Measurements from ENCODE around the gene MRGPRG.

The MRGPRG gene

DNA sequence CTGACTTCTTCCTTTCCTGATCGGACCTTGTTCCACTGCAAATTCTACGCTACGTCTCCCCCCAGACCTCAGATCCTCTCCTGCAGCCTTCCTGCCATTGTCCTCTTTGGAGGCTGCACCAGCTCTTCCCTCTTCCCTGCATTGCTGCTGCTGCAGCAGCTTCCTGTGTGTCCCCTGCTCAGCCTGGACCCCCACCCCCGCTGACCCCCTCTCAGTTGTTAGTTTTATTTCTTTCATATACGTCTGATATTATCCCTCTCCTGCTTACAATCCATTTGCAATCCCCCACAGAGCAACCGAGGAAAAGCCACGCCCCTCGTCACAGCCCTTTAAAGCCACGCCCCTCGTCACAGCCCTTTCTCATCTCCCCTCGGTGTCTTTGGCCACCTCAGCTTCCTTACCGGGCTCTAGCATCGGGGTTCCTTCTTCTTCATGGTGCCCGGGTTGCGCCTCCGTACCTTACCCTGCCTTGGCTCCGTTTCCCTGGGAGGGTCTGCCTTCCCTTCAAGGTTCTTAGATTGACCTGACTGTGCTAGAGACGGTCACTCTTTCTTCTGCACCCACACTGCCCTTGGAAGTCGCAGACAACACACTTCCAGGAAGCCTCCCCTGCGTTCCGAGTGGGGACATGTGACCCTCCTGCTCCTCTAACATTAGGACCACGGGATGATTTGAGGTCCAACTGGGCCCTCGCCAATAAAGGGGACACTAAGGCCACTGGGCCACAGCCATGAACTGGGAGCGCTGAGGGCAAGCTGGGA, 4.8 kb downstream of the MRGPRG start:
- in situ Hi-C loops (cut with MboI; ENCODE audit: low pct_unique_long_range_greater_than_20kb, low sequenced_read_pairs): no loop called here

GRCh38 chr11:3208272-3208671, 10.3 kb downstream of the MRGPRG start:
- DNase-seq: no peak
- in situ Hi-C loops (cut with MboI; ENCODE audit: low pct_unique_long_range_greater_than_20kb, low sequenced_read_pairs): no loop called here

More for the DNA sequence above, 4.8 kb downstream of the MRGPRG start:
- DNase-seq: no peak

DNA sequence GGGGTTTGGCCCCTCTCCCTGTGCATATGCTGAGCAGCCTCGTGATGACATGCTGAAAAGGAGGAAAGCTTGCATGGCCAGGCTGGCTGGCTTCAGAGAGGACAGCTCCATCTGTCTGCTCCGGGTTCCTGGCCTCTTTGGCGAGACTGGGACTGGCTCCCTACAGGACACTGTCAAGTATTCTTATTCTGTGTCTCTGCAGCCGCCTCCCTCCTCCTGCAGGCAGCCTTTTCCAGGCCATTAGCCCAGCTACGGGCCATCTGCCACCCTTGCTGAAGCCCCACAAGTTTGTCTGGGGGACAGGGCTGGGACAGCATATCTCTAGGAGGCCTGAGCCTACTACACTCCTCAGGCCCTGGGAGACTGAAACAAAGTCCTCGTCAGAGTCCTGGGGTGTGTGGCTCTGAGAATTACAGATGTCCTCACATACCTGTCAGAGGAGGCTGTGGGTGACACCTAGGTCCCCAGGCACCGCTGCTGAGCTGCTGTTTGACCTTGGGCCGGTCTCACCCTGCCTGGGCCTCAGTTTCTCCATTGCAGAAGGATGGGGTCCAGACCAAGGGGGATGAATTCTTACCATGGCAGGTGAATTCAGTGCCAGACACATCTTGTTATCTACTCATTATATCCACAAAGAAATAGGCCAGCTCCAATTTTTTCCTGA, 11.0 kb downstream of the MRGPRG start:
- in situ Hi-C loops (cut with MboI; ENCODE audit: low pct_unique_long_range_greater_than_20kb, low sequenced_read_pairs): no loop called here
- DNase-seq: no peak

DNA sequence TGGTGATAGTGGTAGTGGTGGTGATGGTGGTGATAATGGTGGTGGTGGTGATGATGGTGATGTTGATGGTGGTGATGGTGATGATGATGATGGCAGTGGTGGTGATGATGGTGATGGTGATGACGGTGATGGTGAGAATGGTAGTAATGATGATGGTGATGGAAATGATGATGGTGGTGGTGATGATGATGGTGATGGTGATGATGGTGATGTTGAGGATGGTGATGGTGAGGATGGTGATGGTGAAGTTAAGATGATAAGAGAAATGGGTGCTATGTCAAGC, 11.8 kb downstream of the MRGPRG start:
- in situ Hi-C loops (cut with MboI; ENCODE audit: low pct_unique_long_range_greater_than_20kb, low sequenced_read_pairs): no loop called here
- no peak for DNase-seq

DNA sequence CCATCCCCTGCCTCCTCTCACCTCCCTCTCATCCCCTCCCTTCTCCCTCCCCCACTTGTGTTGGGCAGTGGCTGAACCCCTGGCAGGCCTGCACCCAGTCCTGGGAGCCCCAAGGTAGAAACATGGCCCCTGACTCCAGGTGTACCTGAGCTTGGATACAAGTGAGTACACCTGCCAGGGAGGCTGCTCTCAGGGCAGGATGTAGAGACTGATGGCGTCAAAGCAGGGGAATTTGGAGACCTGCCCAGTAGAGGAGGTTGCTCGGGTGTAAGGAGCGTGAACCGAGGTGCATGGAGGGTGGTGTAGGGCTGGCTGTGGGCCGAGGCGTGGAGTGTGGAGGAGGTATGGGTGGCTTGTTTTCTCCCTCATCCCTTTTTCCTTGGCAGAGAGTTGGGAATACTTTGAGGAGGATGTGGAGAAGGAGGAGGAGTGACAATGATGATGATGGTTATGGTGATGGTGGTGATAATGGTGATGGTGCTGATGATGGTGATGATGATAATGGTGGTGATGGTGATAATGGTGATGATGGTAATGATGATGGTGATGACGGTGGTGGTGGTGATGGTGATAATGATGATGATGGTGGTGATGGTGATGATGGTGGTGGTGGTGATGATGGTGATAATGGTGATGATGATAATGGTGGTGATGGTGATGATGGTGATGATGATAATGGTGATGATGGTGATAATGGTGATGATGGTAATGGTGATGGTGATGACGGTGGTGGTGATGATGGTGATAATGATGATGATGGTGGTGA, 12.3 kb downstream of the MRGPRG start:
- no peak for DNase-seq
- in situ Hi-C loops (cut with MboI; ENCODE audit: low pct_unique_long_range_greater_than_20kb, low sequenced_read_pairs): no loop called here

DNA sequence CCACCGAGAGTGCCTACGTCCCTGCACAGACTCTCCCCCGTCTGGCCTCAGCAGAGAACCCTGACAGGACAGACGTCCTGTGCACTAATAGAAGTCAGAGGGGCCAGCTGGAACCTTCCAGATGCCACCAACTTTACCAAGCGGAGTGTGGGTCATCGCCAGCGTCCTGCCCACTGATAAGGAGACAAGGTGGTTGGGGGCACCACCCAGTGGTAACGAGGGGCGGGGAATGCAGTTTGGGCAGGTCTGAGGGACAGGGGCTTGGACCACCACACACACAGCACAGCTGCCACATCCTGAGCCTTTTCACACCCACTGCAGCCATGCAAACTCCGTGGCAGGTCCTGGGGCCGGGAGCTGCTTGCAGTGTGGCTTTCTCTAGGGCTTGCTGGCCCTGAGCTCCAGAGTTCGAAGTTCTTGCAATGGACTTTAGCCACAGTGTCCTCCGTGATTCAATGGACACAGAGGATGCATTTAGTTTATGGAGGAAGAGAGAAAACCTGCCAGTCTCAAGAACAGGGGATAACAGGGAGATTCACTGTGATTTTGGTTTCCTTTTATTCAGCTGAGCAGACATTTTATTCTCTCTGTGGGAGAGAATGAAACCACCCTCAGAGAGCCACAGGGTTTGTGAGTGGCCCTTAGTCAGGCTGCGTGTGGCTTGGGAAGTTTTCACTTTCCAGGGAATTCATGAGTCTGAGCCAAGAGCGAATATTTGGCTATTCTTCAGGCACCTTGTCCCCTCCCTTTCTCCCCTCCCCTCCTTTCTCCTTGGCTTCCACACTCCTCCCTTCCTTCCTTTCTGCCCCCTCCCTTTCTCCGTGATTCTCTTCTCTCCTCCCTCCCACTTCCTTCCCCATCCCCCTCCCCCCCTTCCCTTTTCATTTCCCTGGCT, 13.1 kb downstream of the MRGPRG start:
- DNase-seq: no peak
- in situ Hi-C loops (cut with MboI; ENCODE audit: low pct_unique_long_range_greater_than_20kb, low sequenced_read_pairs): no loop called here

DNA sequence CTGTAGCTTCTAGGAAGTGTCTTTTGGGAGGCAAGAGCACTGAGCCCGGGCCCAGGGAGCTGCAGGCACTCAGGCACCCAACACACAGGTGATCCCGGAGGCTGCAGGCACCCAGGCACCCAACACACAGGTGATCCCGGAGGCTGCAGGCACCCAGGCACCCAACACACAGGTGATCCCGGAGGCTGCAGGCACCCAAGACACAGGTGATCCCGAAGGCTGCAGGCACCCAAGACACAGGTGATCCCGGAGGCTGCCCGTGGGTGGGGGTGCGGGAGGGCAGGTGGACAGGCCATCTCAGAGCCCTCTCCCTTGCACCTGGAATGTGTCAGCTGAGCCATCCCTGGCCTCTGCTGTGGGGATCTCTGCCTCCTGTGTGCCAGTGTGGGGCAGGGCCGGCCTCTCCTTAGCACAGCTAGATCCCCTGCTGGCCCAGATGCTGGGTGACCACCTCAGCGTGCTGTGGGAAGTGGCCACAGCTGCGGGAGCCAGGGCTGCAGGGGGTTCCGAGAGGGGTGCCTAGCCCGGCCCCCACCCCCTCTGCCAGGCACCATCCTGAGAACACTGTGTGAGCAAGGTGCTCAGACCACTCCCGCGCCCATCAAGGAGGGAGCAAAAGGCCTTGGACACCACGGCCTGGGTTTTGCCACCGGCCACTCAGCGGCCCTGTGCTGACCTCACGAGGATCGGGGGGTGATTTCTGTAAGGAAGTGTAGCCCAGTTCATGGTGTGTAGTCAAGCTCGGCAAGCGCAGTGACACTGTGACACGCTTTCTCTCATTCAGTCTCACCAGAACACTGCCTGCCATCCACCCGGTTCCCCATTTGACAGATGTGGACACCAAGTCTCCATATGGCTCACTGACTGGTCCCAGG, 14.2 kb downstream of the MRGPRG start:
- DNase-seq: no peak
- in situ Hi-C loops (cut with MboI; ENCODE audit: low pct_unique_long_range_greater_than_20kb, low sequenced_read_pairs): no loop called here

DNA sequence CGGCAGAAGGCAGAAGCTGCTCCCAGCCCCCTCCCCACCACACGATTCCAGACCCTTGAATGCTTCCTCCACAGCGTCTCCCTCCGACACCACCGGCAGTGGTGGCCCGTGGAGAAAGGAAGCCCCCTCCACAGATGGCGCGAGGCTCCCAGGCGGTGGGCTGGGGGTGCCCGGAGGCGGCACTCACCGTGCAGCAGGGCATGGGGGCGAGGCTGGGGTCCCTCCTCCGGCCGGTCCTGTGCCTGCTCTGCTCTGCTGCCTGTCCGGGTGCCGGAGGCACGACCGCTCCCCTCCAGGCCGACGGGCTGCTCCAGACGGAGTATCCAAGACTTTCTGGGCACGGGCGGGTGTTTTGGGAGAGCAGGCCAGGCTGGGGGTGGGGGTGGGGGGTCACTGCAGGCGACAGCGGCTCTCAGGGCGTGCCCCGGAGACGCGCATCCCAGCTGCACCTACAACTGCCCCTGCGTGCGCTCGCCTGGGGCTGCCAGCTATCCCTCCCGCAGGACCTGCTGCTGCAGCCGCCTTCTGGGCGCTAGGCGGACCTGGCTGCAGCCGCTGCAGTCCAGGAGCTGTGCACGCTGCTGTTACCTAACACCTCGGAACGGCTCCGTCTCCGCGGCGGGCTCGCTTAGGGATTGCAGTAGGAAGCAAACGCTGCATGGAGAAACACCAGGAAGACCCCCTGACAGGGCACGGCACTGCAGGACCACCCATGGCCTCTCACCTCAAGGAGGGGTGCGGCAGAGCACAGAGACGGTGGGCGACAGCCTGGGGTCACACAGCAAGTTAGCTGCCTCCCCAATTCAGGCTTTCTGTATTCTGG, 15.2 kb downstream of the MRGPRG start:
- in situ Hi-C loops (cut with MboI; ENCODE audit: low pct_unique_long_range_greater_than_20kb, low sequenced_read_pairs): no loop called here
- DNase-seq: no peak

DNA sequence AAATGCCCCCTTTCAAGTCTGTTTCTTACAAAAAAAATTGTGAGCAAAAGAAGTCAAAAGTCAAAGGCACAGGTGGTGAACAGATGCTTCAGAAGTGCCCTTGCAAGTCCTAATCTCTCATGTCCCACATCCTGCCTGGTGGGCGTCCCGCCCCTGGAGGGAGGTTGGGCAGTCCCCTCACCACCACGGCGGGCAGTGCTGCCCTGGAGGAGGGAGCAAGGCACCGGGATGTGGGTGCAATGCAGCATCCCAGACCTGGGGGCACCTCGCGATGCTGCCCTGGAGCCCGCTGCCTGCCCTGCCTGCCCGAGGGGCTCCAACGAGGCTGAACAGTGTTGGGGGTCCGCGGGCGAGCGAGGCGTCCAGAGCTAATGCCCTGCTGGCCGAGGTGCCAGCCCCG, 15.9 kb downstream of the MRGPRG start:
- DNase-seq: no peak
- in situ Hi-C loops (cut with MboI; ENCODE audit: low pct_unique_long_range_greater_than_20kb, low sequenced_read_pairs): no loop called here

DNA sequence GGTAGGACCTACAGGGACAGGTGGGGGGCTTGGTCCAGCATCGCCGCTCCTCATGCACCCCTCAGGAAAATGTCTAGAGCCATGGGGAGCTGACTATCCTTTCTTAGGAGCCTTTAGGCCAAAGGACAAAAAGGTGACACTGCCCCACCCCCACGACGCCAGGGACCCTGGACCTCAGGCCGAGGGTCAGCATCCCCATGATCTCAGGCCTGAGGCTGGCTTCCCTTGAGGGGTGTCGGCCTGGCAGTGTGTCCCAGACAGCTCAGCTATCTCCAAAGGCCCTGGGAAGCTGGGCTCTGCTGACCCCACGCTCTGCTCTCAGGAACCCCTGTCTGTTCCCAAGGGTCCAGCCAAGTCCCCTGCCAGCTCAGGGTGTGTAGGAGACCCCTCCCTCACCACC, 16.3 kb downstream of the MRGPRG start:
- in situ Hi-C loops (cut with MboI; ENCODE audit: low pct_unique_long_range_greater_than_20kb, low sequenced_read_pairs): no loop called here
- no peak for DNase-seq

DNA sequence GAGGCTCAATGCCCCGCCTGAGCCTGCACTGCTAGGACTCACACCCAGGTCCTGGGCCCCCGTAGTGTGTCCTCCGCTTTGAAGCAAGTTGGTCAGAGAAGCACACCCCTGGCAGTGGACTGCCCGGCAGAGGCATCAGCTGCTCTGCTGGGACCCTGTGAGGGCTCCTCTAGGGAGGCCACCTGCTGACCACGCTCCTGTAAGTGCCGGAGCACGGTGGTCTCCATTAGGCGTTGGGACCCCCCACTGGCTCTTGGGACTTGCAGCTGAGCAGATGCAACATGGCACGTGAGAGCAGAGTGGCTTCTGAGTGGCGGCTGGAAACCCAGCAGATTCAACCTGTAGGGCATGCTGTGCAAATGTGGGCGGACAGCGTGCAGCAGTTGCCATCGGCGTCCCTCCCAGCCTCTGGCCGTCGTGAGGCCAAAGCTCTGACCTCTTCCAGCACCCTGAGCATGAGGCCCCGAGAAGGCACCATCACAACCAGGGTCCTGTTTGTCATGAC, 16.9 kb downstream of the MRGPRG start:
- no peak for DNase-seq
- in situ Hi-C loops (cut with MboI; ENCODE audit: low pct_unique_long_range_greater_than_20kb, low sequenced_read_pairs): no loop called here

DNA sequence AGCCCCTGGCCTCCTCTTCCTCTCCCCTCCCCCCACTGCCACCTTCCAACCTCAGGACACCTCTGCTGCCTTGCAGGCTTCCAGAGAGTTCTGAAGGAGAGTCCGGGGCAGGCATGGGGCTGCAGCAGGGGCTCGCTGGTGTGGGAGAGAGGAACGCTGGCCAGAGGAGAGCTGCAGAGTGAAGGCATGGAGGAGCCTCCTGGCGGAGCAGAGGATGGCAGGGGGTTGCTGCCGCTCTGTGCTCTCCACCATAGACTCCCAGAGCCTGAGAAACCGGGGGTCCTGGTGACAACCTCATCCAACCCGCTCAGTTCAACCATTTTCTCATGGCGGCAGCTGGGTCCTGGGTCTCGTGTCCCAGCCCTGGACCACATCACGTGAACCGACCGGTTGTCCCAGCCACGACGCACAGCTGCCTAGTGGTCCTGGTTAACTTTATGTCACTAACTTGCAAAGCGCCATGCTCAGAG, 17.5 kb downstream of the MRGPRG start:
- DNase-seq: no peak
- in situ Hi-C loops (cut with MboI; ENCODE audit: low pct_unique_long_range_greater_than_20kb, low sequenced_read_pairs): no loop called here

GRCh38 chr11:3200388-3201111, 18.1 kb downstream of the MRGPRG start:
- no peak for DNase-seq
- in situ Hi-C loops (cut with MboI; ENCODE audit: low pct_unique_long_range_greater_than_20kb, low sequenced_read_pairs): no loop called here

- DNase-seq: no peak
- in situ Hi-C loops (cut with MboI; ENCODE audit: low pct_unique_long_range_greater_than_20kb, low sequenced_read_pairs): no loop called here
Measured at GRCh38 chr11:3199537-3200295, 18.9 kb downstream of the MRGPRG start.

GRCh38 chr11:3198815-3199214, 19.8 kb downstream of the MRGPRG start:
- DNase-seq: no peak
- in situ Hi-C loops (cut with MboI; ENCODE audit: low pct_unique_long_range_greater_than_20kb, low sequenced_read_pairs): no loop called here

GRCh38 chr11:3197878-3198528, 20.6 kb downstream of the MRGPRG start:
- in situ Hi-C loops (cut with MboI; ENCODE audit: low pct_unique_long_range_greater_than_20kb, low sequenced_read_pairs): no loop called here

More at GRCh38 chr11:3197878-3198528, 20.6 kb downstream of the MRGPRG start:
- no peak for DNase-seq
